ENCODE measurements around the gene RAET1L. TPM values are rescaled to one million over a fixed set of nuclear protein-coding genes. Genes with fewer than 3 reads are reported as not detected.

Gene RAET1L
- total and polyA plus RNA-seq, 10 of the 15 experiments (the other 5 are each of a cell fraction or from before 2014, with no cell fraction given) = not detected

DNA sequence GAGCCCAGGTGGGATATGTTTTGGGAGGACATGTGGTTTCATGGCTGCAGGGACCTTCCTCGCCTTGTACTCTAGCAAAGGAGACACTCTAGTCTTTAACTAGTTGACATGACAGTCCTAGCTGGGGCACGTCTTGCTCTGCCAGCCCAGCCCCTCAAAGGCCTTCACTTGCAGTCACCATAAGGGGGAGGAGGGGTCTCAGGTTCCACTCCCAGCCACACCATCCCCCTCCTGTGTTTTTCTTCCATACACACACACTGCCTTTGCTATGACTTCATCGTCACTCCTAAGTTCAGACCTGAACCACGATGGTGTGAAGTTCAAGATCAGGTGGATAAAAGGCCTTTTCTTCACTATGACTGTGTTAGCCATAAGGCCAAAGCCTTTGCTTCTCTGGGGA lies 48.1 kb downstream of the RAET1L start:
- Histone ChIP-seq H3K4me1 (ENCODE audit: control insufficient read depth, insufficient read depth, low read length) (no peaks in the 10 kb centered on the region), H3K27ac (ENCODE audit: control insufficient read depth, insufficient read depth) (no peak overlapping the region), H3K9ac (ENCODE audit: control insufficient read depth, insufficient read depth, low read length) (no peak overlapping the region), H3K79me2 (ENCODE audit: control insufficient read depth, insufficient read depth, low read length) (no peaks in the 10 kb centered on the region), H3K4me3 (no peak overlapping the region), H3K27me3 (replicated peaks in 1 of 2; ENCODE audit: control insufficient read depth in 2 of 2, insufficient read depth in 2 of 2, low read length in 1 of 2) (no peaks in the 10 kb centered on the region; a peak in 2 of 4 replicates), H3K36me3 (ENCODE audit: control insufficient read depth in 2 of 2, insufficient read depth in 2 of 2, low read length in 1 of 2) (no peaks in the 10 kb centered on the region), H3K9me3 (replicated peaks; ENCODE audit: control insufficient read depth, insufficient read depth, low read length) (no peaks in the 10 kb centered on the region), H3K4me2 (ENCODE audit: control insufficient read depth, insufficient read depth) (no peak overlapping the region), H2AFZ (ENCODE audit: control insufficient read depth, low read depth, low read length) (no peak overlapping the region), H4K20me1 (ENCODE audit: control insufficient read depth, insufficient read depth) (no peaks in the 10 kb centered on the region)
- CTCF ChIA-PET = no interaction called here
- no TSS peak for BruUV-seq (replicated peaks)
- TF ChIP-seq SMARCA5 (IDR thresholded peaks at IDR 0.05) (no peak), EP300 (IDR thresholded peaks at IDR 0.05; ENCODE audit: borderline replicate concordance in 1 of 2, control insufficient read depth in 1 of 2, low read depth in 2 of 2, low read length in 2 of 2) (no peak), ASH2L (IDR thresholded peaks at IDR 0.05; ENCODE audit: borderline replicate concordance, low read depth) (no peak), IRF4 (IDR thresholded peaks at IDR 0.05; ENCODE audit: low read depth, low read length) (no peak), MTA3 (IDR thresholded peaks at IDR 0.05; ENCODE audit: borderline replicate concordance, low read length) (no peak), NFYA (IDR thresholded peaks at IDR 0.05; ENCODE audit: borderline replicate concordance, low read depth, low read length) (no peak), CHD4 (IDR thresholded peaks at IDR 0.05) (no peak), TAF1 (IDR thresholded peaks at IDR 0.05; ENCODE audit: borderline replicate concordance, low read depth, low read length) (no peak), SREBF2 (IDR thresholded peaks at IDR 0.05; ENCODE audit: low read length) (no peak), POLR2AphosphoS5 (IDR thresholded peaks at IDR 0.05; ENCODE audit: low read length) (no peak)
- TF ChIP-seq, protein P1, sequence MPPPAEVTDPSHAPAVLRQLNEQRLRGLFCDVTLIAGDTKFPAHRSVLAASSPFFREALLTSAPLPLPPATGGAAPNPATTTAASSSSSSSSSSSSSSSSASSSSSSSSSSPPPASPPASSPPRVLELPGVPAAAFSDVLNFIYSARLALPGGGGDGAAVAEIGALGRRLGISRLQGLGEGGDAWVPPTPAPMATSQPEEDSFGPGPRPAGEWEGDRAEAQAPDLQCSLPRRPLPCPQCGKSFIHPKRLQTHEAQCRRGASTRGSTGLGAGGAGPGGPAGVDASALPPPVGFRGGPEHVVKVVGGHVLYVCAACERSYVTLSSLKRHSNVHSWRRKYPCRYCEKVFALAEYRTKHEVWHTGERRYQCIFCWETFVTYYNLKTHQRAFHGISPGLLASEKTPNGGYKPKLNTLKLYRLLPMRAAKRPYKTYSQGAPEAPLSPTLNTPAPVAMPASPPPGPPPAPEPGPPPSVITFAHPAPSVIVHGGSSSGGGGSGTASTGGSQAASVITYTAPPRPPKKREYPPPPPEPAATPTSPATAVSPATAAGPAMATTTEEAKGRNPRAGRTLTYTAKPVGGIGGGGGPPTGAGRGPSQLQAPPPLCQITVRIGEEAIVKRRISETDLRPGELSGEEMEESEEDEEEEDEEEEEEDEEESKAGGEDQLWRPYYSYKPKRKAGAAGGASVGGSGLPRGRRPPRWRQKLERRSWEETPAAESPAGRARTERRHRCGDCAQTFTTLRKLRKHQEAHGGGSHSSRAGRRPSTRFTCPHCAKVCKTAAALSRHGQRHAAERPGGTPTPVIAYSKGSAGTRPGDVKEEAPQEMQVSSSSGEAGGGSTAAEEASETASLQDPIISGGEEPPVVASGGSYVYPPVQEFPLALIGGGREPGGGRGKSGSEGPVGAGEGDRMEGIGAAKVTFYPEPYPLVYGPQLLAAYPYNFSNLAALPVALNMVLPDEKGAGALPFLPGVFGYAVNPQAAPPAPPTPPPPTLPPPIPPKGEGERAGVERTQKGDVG (CRISPR knock-in tag; IDR thresholded peaks at IDR 0.05) = no peak
- RAD21 ChIA-PET (ENCODE audit: unreplicated experiment) = no interaction called here
- no peak for ATAC-seq
- intact Hi-C loops (cut with micrococcal nuclease; ENCODE audit: unreplicated experiment) (no loop called here), in situ Hi-C loops (cut with MboI) (no loop called here)
- DNase-seq (ENCODE audit: low read depth, low spot score) = no peak
- 16% methylated on average over 4 of the region's 4 CpGs for WGBS (ENCODE audit: insufficient coverage, insufficient replicate concordance, low lambda C conversion rate, missing lambda C conversion rate)
- POLR2A ChIA-PET = no interaction called here
- FAIRE-seq = no peak
- SMC1A ChIA-PET (ENCODE audit: uncharacterized antibody, unreplicated experiment) = no interaction called here
